ENCODE data around the gene SPRED1.

- TF ChIP-seq CTCF (IDR thresholded peaks at IDR 0.05), result no peak
- TF ChIP-seq EP300 (IDR thresholded peaks at IDR 0.05; ENCODE audit: low read depth), result no peak
Measured at GRCh38 chr15:38373016-38373415, 120.4 kb downstream of the SPRED1 start.
